ENCODE measurements around the gene DDX50.

The DDX50 gene

GRCh38 chr10:68981074-68981473 lies 80.0 kb downstream of the DDX50 start:
- Histone ChIP-seq H3K4me3 (no peak overlapping the region), H3K27ac (no peak overlapping the region), H3K9ac (no peak overlapping the region), H3K27me3 (no peaks in the 10 kb centered on the region), H3K9me3 (no peaks in the 10 kb centered on the region), H3K36me3 (peaks cover 96% of the 10 kb centered on the region), H4K20me1 (peaks cover 76% of the 10 kb centered on the region), H3K4me2 (no peak overlapping the region), H3K4me1 (no peaks in the 10 kb centered on the region)
- TF ChIP-seq Cebpa-rat (IDR thresholded peaks at IDR 0.05), result no peak

GRCh38 chr10:68982389-68982788 lies 81.3 kb downstream of the DDX50 start:
- Histone ChIP-seq H3K4me1 (no peaks in the 10 kb centered on the region; the same call in 1 of the 2 replicates), H3K4me2 (no peak overlapping the region), H3K27ac (no peak overlapping the region), H3K4me3 (no peak overlapping the region), H3K27me3 (no peaks in the 10 kb centered on the region), H3K9ac (no peak overlapping the region), H3K36me3 (peaks cover 83% of the 10 kb centered on the region), H4K20me1 (peaks cover 67% of the 10 kb centered on the region), H3K9me3 (no peaks in the 10 kb centered on the region)
- no peak for TF ChIP-seq Cebpa-rat (IDR thresholded peaks at IDR 0.05)

GRCh38 chr10:68987611-68988010 lies 86.5 kb downstream of the DDX50 start:
- H4K20me1 ChIP-seq, result peaks cover 20% of the 10 kb centered on the region
- no peak overlapping the region for H3K9ac ChIP-seq
- H3K36me3 ChIP-seq, result peaks cover 31% of the 10 kb centered on the region
- H3K4me1 ChIP-seq, result peaks cover 30% of the 10 kb centered on the region
- H3K4me3 ChIP-seq, result no peak overlapping the region
- no peaks in the 10 kb centered on the region for H3K27me3 ChIP-seq
- no peak for TF ChIP-seq Cebpa-rat (IDR thresholded peaks at IDR 0.05)
- H3K27ac ChIP-seq, result no peak overlapping the region
- H3K9me3 ChIP-seq, result no peaks in the 10 kb centered on the region
- H3K4me2 ChIP-seq, result no peak overlapping the region

GRCh38 chr10:68988530-68989316 lies 87.6 kb downstream of the DDX50 start, which contains the start of gene KIFBP:
KIFBP (plus strand) TSS chr10:68988803; CDS start chr10:68988833, 30 bp downstream.
- peak within 1 kb of the TSS; percentile 92 for H3K4me2 ChIP-seq
- H3K4me3 ChIP-seq, result peak within 1 kb of the TSS; percentile 82
- H3K4me1 ChIP-seq, result peaks cover 30% of the 10 kb centered on the region
- TF ChIP-seq Cebpa-rat (IDR thresholded peaks at IDR 0.05), result no peak
- H4K20me1 ChIP-seq, result peaks cover 9% of the 10 kb centered on the region
- H3K36me3 ChIP-seq, result peaks cover 19% of the 10 kb centered on the region
- H3K27me3 ChIP-seq, result no peaks in the 10 kb centered on the region
- no peaks in the 10 kb centered on the region for H3K9me3 ChIP-seq
- H3K9ac ChIP-seq, result peak within 1 kb of the TSS; percentile 85
- peak within 1 kb of the TSS; percentile 74 for H3K27ac ChIP-seq

DNA sequence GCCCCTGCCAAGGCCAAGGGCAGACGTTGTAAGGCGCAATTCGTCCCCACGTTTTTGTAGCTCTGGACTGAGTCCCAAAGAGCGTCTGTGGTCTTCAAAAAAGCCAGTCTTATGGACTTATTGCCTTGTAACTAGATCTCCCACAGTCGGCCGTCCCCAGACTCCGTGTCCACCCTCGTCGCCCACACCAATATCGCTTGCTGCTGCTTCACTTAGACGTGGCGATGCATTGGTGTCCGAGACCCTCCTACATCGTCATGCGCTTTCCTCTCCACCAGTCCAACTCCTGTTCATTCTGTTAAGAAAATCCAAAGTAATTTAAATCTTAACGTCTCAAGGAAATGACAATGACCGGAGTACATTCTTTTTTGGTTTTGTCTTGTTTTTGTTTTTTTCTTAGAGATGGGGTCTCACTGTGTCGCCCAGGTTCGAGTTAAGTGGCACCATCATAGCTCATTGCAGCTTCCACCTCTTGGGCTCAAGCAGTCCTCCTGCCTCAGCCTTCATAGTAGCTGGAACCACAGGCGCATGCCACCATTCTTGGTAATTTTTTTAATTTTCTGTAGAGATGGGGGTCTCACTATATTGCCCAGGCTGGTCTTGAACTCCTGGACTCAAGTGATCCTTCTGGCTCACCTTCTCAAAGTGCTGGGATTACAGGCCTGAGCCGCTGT lies 88.3 kb downstream of the DDX50 start:
- H3K4me1 ChIP-seq, result peaks cover 30% of the 10 kb centered on the region
- peak overlapping the region; percentile 74 for H3K27ac ChIP-seq
- H4K20me1 ChIP-seq, result peaks cover 2% of the 10 kb centered on the region
- peak overlapping the region; percentile 85 for H3K9ac ChIP-seq
- no peaks in the 10 kb centered on the region for H3K27me3 ChIP-seq
- peak overlapping the region; percentile 92 for H3K4me2 ChIP-seq
- H3K4me3 ChIP-seq, result peak overlapping the region; percentile 82
- H3K36me3 ChIP-seq, result peaks cover 12% of the 10 kb centered on the region
- TF ChIP-seq Cebpa-rat (IDR thresholded peaks at IDR 0.05), result no peak
- H3K9me3 ChIP-seq, result no peaks in the 10 kb centered on the region

GRCh38 chr10:68992636-68993440 lies 91.7 kb downstream of the DDX50 start:
- Histone ChIP-seq H3K36me3 (no peaks in the 10 kb centered on the region), H3K9me3 (no peaks in the 10 kb centered on the region), H3K4me3 (no peak overlapping the region), H3K4me1 (peaks cover 26% of the 10 kb centered on the region), H3K4me2 (no peak overlapping the region), H3K9ac (no peak overlapping the region), H4K20me1 (0 out of 2 replicates have a peak, but pooled peaks cover 6% of the 10 kb centered on the region), H3K27me3 (no peaks in the 10 kb centered on the region), H3K27ac (no peak overlapping the region)
- TF ChIP-seq Cebpa-rat (IDR thresholded peaks at IDR 0.05), result no peak

Data from BLaER1 (cell line).